Tibial nerve (tissue), 4 donors: ENCODE data around the gene PIGN.

Source experiments
- EP300 ChIP-seq, 2 donors: sonication (generic); formaldehyde crosslinking; IDR thresholded peaks; one replicate each; pipeline ENCODE4 v1.6.1; 2017; ENCODE audit warnings: antibody characterized with exemption in 2 of 2, mild to moderate bottlenecking in 1 of 2
- TF ChIP-seq, protein P1 (sequence below), 5 experiments: fragments of 200-600 bp in 3 of 5; fragments of 450-650 bp in 2 of 5; sonication (generic) in 3 of 5; IDR thresholded peaks; one replicate each; pipeline ENCODE4 v1.5.1; 2016 to 2019; ENCODE audit warnings: antibody characterized with exemption in 5 of 5, mild to moderate bottlenecking in 3 of 5, moderate library complexity in 2 of 5

DNA sequence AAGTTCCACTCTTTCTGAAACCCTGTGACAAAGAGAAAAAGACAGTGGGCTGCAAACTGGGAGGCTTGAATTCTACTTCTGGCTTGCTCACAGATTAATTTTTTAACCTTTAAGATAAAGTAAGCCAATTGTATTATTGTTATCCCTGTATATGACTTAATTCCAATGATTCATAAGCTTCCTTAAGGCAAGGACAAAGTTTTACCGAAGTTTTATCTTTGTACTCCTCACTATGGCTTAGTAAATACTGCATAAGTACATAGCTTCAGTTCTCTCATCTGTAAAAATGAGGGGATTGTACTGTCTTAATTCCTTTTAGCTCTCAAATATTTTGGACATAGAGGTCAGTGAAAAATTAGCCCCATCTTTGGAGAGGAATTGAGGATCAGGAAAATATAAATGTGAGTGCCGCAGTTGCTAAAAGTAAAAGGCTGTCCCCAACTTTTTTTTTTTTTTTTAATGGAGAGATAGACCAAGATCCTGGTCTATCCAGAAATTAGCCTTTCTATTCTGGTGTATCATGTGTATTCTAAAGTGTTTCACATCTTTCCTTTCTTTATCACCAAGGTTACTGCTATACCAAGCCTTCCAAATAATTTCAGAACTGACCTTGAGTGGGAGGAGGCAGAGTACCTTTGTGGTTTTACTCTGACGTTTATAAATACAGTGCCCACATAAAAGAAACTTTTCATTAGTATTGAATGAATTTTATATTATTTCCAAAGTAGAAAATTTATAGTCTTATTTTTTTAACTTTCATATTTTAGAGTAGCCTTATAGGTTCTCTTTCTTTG, 13.5 kb upstream of the PIGN start:
- TF ChIP-seq EP300 (IDR thresholded peaks at IDR 0.05) = no peak
- TF ChIP-seq, protein P1, sequence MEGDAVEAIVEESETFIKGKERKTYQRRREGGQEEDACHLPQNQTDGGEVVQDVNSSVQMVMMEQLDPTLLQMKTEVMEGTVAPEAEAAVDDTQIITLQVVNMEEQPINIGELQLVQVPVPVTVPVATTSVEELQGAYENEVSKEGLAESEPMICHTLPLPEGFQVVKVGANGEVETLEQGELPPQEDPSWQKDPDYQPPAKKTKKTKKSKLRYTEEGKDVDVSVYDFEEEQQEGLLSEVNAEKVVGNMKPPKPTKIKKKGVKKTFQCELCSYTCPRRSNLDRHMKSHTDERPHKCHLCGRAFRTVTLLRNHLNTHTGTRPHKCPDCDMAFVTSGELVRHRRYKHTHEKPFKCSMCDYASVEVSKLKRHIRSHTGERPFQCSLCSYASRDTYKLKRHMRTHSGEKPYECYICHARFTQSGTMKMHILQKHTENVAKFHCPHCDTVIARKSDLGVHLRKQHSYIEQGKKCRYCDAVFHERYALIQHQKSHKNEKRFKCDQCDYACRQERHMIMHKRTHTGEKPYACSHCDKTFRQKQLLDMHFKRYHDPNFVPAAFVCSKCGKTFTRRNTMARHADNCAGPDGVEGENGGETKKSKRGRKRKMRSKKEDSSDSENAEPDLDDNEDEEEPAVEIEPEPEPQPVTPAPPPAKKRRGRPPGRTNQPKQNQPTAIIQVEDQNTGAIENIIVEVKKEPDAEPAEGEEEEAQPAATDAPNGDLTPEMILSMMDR (IDR thresholded peaks at IDR 0.05) = no peak
